ENCODE measurements around the gene MSLN. TPM values are rescaled to one million over a fixed set of nuclear protein-coding genes. Genes with fewer than 3 reads are reported as not detected.
A peak's percentile ranks its signal among the peaks of the same experiment; 100 is the strongest.

MSLN gene
- polyA plus RNA-seq, 2 donors = 0.87 to 3.7 TPM

DNA sequence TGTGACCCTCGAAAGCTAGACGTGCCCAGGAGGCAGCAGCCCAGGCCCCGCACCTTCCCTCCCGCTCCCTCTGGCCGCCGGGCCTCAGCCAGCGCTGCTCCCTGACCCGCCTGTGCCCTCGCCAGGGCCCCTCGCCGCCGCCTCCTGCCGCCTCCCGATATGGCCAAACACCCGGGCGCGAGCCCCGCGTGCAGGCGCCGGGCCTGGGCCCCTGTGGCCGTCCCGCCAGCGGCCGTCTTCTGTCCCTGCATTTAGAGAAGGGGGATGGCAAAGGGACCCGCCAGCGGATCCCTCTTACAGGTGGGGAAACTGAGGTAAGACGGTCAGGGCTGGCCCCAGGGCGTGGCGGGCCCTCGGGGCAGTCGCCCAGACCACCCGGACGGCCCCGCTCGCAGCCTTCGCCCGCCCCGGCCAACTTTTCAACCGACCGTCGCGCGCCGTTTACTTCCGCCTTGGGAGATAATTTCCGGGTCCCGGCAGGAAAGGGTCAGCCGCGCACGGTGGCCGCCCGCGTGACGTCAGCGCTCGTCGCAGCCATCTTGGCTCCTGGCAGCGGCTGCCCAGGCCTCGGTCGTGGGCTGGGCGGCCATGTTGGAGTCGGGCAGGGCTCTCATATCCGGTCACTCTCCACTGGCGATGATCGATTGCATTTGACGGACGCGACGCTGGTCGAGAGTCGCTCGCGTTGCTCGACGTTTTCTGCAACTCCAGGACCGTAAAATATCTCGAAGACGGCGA is 47.0 kb downstream of the MSLN start:
- WGBS, 2 donors = 6 to 13% methylated on average over 80 of the region's 80 CpGs
- H3K36me3 ChIP-seq (ENCODE audit: control insufficient read depth in 2 of 2, insufficient read depth in 2 of 2, low read length in 1 of 2) = no peaks in the 10 kb centered on the region
- peaks cover 0 to 6% of the 10 kb centered on the region in 2 donors for H3K9me3 ChIP-seq (ENCODE audit: control insufficient read depth in 2 of 2, insufficient read depth in 1 of 2, low read depth in 1 of 2, low read length in 1 of 2)
- peak overlapping the region; percentile 75 to 76 for H3K4me3 ChIP-seq (ENCODE audit: low read depth in 1 of 2, low read length in 2 of 2)
- no peaks in the 10 kb centered on the region for H3K4me1 ChIP-seq (ENCODE audit: control insufficient read depth in 2 of 2, insufficient read depth in 2 of 2, low read length in 1 of 2)
- H3K27ac ChIP-seq (ENCODE audit: low read depth in 2 of 2, low read length in 1 of 2) = peak overlapping the region; percentile 82 to 93
- H3K27me3 ChIP-seq (ENCODE audit: control insufficient read depth in 1 of 2, insufficient read depth in 2 of 2, low read length in 2 of 2) = no peaks in the 10 kb centered on the region

DNA sequence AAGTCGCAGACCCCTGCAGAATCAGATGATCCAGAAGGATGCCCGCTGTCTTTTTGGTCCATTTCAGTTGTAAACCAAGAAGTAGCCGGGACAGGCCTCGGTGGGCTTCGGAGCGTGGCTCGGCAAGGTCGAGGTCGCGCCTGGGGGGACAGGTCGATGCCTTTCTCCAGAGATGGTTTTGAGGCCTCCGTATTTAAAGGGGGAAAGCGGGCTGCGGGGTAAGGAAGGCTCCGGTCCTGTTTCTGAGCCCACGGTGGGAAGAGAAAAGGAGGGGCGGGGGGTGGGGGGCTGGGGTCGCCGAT is 47.5 kb downstream of the MSLN start:
- peaks cover 0 to 1% of the 10 kb centered on the region in 2 donors for H3K27me3 ChIP-seq (ENCODE audit: control insufficient read depth in 1 of 2, insufficient read depth in 2 of 2, low read length in 2 of 2)
- H3K36me3 ChIP-seq (ENCODE audit: control insufficient read depth in 2 of 2, insufficient read depth in 2 of 2, low read length in 1 of 2) = no peaks in the 10 kb centered on the region
- H3K27ac ChIP-seq (ENCODE audit: low read depth in 2 of 2, low read length in 1 of 2) = no peak overlapping the region
- peak overlapping the region; percentile 75 to 76 for H3K4me3 ChIP-seq (ENCODE audit: low read depth in 1 of 2, low read length in 2 of 2)
- WGBS, 2 donors = 25 to 33% methylated on average over 19 of the region's 19 CpGs
- peaks cover 0 to 6% of the 10 kb centered on the region in 2 donors for H3K9me3 ChIP-seq (ENCODE audit: control insufficient read depth in 2 of 2, insufficient read depth in 1 of 2, low read depth in 1 of 2, low read length in 1 of 2)
- no peaks in the 10 kb centered on the region for H3K4me1 ChIP-seq (ENCODE audit: control insufficient read depth in 2 of 2, insufficient read depth in 2 of 2, low read length in 1 of 2)

DNA sequence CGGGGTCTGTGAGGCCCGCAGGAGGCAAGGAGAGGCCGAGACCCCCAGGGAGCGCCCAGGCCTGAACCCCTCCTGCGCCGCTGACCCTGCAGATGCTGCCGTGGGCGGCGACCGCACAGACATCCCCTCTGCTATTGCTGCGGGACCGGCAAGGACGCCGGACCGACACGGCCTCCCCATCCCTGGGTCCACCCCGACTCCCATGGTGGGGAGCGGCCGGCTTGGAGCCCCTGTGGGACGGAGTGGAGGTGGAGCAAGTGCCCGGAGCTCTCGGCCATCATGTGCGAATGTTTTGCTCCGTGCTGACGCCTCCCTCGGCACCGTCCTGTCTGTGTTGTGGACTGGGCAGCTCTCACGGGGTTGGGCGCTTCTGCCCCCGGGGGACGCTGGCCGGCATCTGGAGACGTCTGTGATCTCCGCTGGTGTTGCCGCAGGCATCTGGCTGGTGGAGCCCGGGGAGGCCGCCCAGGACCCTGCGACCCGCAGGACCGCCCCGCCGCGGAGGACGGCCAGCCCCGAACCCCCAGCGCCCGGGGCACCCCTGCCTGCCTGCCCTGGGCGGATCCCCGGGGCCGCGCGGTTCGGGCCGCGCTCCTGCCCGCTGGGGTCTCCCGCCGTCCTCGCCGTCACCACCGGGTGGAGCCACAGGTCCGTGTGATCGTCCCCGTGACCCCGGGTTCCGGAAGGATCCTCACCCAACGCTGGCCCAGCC is 52.8 kb downstream of the MSLN start:
- Histone ChIP-seq H3K4me1 (ENCODE audit: control insufficient read depth in 2 of 2, insufficient read depth in 2 of 2, low read length in 1 of 2) (peaks cover 0 to 6% of the 10 kb centered on the region in 2 donors), H3K27me3 (ENCODE audit: control insufficient read depth in 1 of 2, insufficient read depth in 2 of 2, low read length in 2 of 2) (peaks cover 0 to 11% of the 10 kb centered on the region in 2 donors)
- 8 to 12% methylated on average over 59 to 67 of the region's 67 CpGs for WGBS, 2 donors

DNA sequence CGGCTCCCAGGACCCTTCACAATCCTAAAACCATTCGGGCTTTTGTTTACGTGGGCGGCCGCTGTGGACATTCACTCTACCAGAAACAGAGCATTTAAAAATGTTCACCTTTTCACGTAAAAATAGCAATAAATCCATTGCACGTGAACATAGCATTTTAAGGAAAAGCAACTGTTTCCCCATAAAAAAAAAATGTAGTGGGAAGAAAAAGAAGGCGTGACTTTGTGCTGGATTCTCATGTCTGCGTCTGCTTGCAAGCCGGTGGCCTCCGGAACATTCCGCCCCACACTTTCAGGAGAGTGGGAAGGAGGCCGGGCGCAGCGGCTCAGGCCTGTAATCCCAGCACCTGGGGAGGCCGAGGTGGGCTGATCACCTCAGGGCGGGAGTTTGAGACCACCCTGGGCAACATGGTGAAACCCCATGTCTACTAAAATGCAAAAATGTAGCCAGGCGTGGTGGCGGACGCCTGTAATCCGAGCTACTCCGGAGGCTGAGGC is 53.4 kb downstream of the MSLN start:
- WGBS, 2 donors = 59 to 60% methylated on average over 22 of the region's 22 CpGs
- peaks cover 0 to 6% of the 10 kb centered on the region in 2 donors for H3K4me1 ChIP-seq (ENCODE audit: control insufficient read depth in 2 of 2, insufficient read depth in 2 of 2, low read length in 1 of 2)
- H3K9me3 ChIP-seq (ENCODE audit: control insufficient read depth in 2 of 2, insufficient read depth in 1 of 2, low read depth in 1 of 2, low read length in 1 of 2) = peaks cover 0 to 13% of the 10 kb centered on the region in 2 donors
- no peaks in the 10 kb centered on the region for H3K36me3 ChIP-seq (ENCODE audit: control insufficient read depth in 2 of 2, insufficient read depth in 2 of 2, low read length in 1 of 2)
- no peak overlapping the region for H3K27ac ChIP-seq (ENCODE audit: low read depth in 2 of 2, low read length in 1 of 2)
- no peak overlapping the region for H3K4me3 ChIP-seq (ENCODE audit: low read depth in 1 of 2, low read length in 2 of 2)
- H3K27me3 ChIP-seq (ENCODE audit: control insufficient read depth in 1 of 2, insufficient read depth in 2 of 2, low read length in 2 of 2) = peaks cover 0 to 14% of the 10 kb centered on the region in 2 donors

More for the DNA sequence above, 52.8 kb downstream of the MSLN start:
- peaks cover 0 to 8% of the 10 kb centered on the region in 2 donors for H3K9me3 ChIP-seq (ENCODE audit: control insufficient read depth in 2 of 2, insufficient read depth in 1 of 2, low read depth in 1 of 2, low read length in 1 of 2)
- H3K36me3 ChIP-seq (ENCODE audit: control insufficient read depth in 2 of 2, insufficient read depth in 2 of 2, low read length in 1 of 2) = no peaks in the 10 kb centered on the region
- H3K4me3 ChIP-seq (ENCODE audit: low read depth in 1 of 2, low read length in 2 of 2) = no peak overlapping the region
- no peak overlapping the region for H3K27ac ChIP-seq (ENCODE audit: low read depth in 2 of 2, low read length in 1 of 2)

DNA sequence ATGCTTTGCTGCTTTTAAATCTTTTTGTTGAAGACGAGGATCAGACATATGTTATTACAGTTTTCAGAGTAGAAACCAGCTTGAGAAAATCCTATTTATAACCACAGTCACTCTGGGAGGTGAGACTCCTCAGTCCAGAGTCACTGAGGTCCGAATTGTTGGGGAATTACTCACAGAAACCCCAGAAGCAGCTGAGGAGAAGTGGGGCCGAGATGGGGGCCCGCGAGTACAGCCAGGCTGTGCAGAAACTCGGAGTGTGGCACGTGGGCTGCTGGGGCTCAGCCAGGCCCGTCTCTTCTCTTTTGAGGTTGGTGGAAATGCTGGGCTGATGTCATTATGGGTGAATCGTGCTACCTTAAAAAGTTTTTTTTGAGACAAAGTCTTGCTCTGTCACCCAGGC is 54.4 kb downstream of the MSLN start:
- H3K27me3 ChIP-seq (ENCODE audit: control insufficient read depth in 1 of 2, insufficient read depth in 2 of 2, low read length in 2 of 2) = peaks cover 0 to 17% of the 10 kb centered on the region in 2 donors
- 65 to 70% methylated on average over 9 of the region's 9 CpGs for WGBS, 2 donors
- no peak overlapping the region for H3K4me3 ChIP-seq (ENCODE audit: low read depth in 1 of 2, low read length in 2 of 2)
- H3K4me1 ChIP-seq (ENCODE audit: control insufficient read depth in 2 of 2, insufficient read depth in 2 of 2, low read length in 1 of 2) = peaks cover 0 to 6% of the 10 kb centered on the region in 2 donors
- no peaks in the 10 kb centered on the region for H3K36me3 ChIP-seq (ENCODE audit: control insufficient read depth in 2 of 2, insufficient read depth in 2 of 2, low read length in 1 of 2)
- H3K27ac ChIP-seq (ENCODE audit: low read depth in 2 of 2, low read length in 1 of 2) = no peak overlapping the region
- peaks cover 0 to 13% of the 10 kb centered on the region in 2 donors for H3K9me3 ChIP-seq (ENCODE audit: control insufficient read depth in 2 of 2, insufficient read depth in 1 of 2, low read depth in 1 of 2, low read length in 1 of 2)

DNA sequence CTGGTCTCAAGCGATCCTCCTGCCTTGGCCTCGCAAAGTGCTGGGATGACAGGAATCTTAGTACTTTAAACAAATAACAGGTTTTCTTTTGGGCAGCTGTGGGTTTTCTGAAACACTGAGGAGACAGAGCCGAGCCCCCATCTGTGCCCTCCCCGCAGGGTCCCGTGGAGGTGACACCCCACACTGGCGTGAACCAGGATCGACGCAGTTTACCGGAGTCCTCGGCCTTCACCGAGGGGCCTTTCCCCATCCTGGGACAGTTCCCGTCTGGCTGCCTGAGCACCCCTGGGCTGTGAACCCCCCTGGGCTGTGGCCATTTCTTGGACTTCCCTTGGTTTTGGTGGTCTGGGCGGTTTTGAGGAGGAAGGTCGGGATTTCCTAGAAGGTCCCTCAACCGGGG is 55.3 kb downstream of the MSLN start:
- Histone ChIP-seq H3K27me3 (ENCODE audit: control insufficient read depth in 1 of 2, insufficient read depth in 2 of 2, low read length in 2 of 2) (peaks cover 0 to 17% of the 10 kb centered on the region in 2 donors), H3K4me1 (ENCODE audit: control insufficient read depth in 2 of 2, insufficient read depth in 2 of 2, low read length in 1 of 2) (peaks cover 0 to 6% of the 10 kb centered on the region in 2 donors), H3K27ac (ENCODE audit: low read depth in 2 of 2, low read length in 1 of 2) (no peak overlapping the region), H3K4me3 (ENCODE audit: low read depth in 1 of 2, low read length in 2 of 2) (no peak overlapping the region), H3K9me3 (ENCODE audit: control insufficient read depth in 2 of 2, insufficient read depth in 1 of 2, low read depth in 1 of 2, low read length in 1 of 2) (peaks cover 0 to 13% of the 10 kb centered on the region in 2 donors), H3K36me3 (ENCODE audit: control insufficient read depth in 2 of 2, insufficient read depth in 2 of 2, low read length in 1 of 2) (no peaks in the 10 kb centered on the region)
- WGBS, 2 donors = 87 to 90% methylated on average over 15 of the region's 15 CpGs

DNA sequence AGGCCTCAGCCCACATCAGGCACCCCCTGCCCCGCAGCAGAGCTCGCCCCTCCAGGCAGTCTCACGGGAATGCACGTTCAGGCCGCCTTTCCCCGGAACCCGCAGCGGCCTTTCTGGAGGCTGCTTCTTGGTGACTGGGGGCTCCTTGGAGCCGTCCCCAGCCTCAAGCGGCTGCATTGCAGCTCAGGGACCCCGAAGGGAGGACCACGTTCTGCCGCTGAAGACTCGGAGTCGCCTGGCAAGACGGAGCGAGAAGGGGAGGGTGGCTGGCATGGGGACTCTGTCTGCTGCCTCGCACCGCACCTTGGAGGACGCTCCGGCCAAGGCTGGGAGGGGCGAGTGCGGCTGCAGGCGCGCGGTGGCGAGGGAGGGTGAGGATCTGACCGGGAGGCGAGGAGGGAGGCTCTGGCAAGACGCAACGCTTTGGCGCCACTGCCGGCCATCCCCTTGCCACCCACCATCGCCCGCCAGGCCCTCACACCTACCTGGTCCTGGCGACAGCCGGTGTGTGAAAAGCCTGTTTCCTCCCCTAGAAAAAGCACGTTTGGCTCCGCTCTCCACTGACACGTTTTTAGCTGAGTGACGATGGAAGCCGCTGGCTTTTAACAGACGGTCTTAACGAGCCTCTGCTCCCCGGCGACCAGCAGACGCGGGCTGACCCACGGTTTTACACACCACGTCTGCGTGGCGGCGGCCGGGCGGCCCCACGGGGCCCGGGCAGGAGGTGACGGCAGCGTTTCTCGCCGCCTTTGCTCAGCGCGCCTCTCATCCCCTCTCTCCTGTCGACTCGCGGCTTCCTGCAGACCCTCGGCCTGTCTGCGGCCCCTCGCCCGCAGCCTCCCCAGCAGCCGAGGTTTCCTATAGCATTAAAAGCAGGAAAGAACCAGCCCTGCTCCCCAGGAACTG is 56.7 kb downstream of the MSLN start:
- no peak overlapping the region for H3K27ac ChIP-seq (ENCODE audit: low read depth in 2 of 2, low read length in 1 of 2)
- no peak overlapping the region for H3K4me3 ChIP-seq (ENCODE audit: low read depth in 1 of 2, low read length in 2 of 2)
- peaks cover 0 to 6% of the 10 kb centered on the region in 2 donors for H3K4me1 ChIP-seq (ENCODE audit: control insufficient read depth in 2 of 2, insufficient read depth in 2 of 2, low read length in 1 of 2)
- peaks cover 0 to 21% of the 10 kb centered on the region in 2 donors for H3K27me3 ChIP-seq (ENCODE audit: control insufficient read depth in 1 of 2, insufficient read depth in 2 of 2, low read length in 2 of 2)
- peaks cover 0 to 9% of the 10 kb centered on the region in 2 donors for H3K9me3 ChIP-seq (ENCODE audit: control insufficient read depth in 2 of 2, insufficient read depth in 1 of 2, low read depth in 1 of 2, low read length in 1 of 2)
- WGBS, 2 donors = 55 to 71% methylated on average over 67 to 71 of the region's 71 CpGs
- H3K36me3 ChIP-seq (ENCODE audit: control insufficient read depth in 2 of 2, insufficient read depth in 2 of 2, low read length in 1 of 2) = no peaks in the 10 kb centered on the region

DNA sequence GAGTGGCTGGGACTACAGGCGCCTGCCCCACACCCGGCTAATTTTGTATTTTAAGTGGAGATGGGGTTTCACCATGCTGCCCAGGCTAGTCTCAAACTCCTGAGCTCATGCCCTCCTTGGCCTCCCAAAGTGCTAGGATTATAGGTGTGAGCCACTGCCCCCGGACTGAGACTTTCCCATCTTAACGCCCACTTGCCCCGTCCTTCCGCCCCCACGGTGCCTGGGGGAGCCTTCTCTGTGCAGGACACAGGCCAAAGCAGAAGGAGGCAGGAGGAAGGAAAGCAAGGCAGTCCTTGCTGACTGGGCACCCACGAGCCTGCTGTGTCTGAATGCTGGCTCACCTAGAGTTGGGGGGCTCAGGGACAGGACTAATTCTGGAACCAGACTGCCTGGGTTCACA is 57.6 kb downstream of the MSLN start:
- WGBS, 2 donors = 78 to 88% methylated on average over 8 of the region's 8 CpGs
- no peaks in the 10 kb centered on the region for H3K36me3 ChIP-seq (ENCODE audit: control insufficient read depth in 2 of 2, insufficient read depth in 2 of 2, low read length in 1 of 2)
- peaks cover 0 to 6% of the 10 kb centered on the region in 2 donors for H3K4me1 ChIP-seq (ENCODE audit: control insufficient read depth in 2 of 2, insufficient read depth in 2 of 2, low read length in 1 of 2)
- H3K27ac ChIP-seq (ENCODE audit: low read depth in 2 of 2, low read length in 1 of 2) = no peak overlapping the region
- peaks cover 0 to 19% of the 10 kb centered on the region in 2 donors for H3K27me3 ChIP-seq (ENCODE audit: control insufficient read depth in 1 of 2, insufficient read depth in 2 of 2, low read length in 2 of 2)
- H3K4me3 ChIP-seq (ENCODE audit: low read depth in 1 of 2, low read length in 2 of 2) = no peak overlapping the region
- H3K9me3 ChIP-seq (ENCODE audit: control insufficient read depth in 2 of 2, insufficient read depth in 1 of 2, low read depth in 1 of 2, low read length in 1 of 2) = peaks cover 0 to 7% of the 10 kb centered on the region in 2 donors
